Stimulated activated CD4-positive, alpha-beta T cell treated with anti-CD3 and anti-CD28 coated beads, Interleukin-2, amount 100 ng/mL, for 48 hours (primary cell): ENCODE measurements around the gene ARFGAP1.

Experiments used
- DNase-seq, 2 donors: peaks; one replicate each; pipeline ENCODE4 v3.0.0-alpha.2; 2020

Gene ARFGAP1

GRCh38 chr20:63336232-63336752, 63.7 kb downstream of the ARFGAP1 start:
- no peak for DNase-seq

GRCh38 chr20:63337786-63338420, 65.3 kb downstream of the ARFGAP1 start:
- DNase-seq, result no peak
